Activated CD4-positive, alpha-beta T cell treated with anti-CD3 and anti-CD28 coated beads for 24 hours (primary cell): Measurements from ENCODE around the gene TRIM36.

ENCODE experiments used
- DNase-seq, 2 donors: peaks; one replicate each; pipeline ENCODE4 v3.0.0-alpha.2; 2020; ENCODE audit warnings: low read depth in 2 of 2

TRIM36 gene

GRCh38 chr5:115169487-115170133, at the start of gene TRIM36:
TRIM36 (minus strand) TSS chr5:115169908; CDS start chr5:115169634, 274 bp downstream.
- DNase-seq, result peak; percentile 81 to 90

DNA sequence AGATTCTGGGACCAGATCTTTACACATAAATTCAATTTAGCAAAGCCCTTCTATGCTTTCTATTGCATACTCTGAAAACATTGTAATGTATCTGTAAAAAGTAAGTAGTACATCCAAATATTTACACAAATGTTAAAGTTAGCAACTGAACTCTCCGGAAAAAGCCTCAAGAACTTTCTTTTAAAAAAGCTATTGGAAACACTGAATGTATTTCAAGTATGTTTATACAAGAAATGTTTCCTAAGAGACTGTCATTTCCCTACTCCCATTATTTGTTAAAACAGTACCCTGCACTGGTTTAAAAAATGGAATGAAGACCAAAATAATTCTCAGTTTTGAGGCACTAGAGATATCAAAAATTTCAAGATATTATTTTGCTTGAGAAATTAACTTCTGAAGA, 44.8 kb upstream of the TRIM36 start:
- DNase-seq, result no peak

DNA sequence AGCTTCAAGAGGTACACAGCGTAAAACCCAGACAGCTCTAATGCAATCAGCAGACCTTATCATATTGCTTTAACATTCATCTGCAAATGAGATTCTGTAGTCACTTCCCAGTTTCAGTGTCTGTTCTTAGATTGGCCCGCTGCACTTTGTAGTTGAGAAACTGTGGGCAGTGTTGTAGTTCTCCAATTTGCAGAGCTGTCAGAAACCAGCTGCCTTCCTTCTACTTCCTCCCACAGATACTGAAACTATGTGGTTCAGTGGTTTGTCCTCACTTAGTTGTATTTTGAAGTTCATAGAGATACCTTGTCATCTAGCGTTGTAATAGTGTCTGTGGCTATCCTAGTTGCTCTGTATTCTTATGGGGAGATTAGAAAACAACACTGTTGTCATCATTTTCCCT, 39.6 kb upstream of the TRIM36 start:
- peak; percentile 11 to 21 for DNase-seq

DNA sequence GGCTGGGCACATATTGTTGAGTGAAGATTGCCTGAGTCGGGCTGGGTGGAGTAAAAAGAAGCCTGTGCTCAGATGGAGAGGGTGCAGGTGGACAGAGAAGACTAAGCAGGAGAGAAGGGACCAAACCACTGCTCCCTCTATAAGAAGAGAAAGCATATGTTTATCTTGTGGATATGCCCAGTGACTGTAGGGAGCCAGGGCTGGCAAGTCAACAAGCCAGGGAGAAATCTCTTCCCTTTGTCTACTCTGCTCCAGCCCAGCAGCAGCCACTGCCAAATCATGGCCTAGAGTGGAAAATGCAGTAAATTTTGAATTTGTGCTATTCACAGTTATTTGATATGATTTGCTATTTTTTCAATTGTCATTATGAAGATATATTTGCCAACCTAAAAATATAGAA, 33.2 kb upstream of the TRIM36 start:
- no peak for DNase-seq

DNA sequence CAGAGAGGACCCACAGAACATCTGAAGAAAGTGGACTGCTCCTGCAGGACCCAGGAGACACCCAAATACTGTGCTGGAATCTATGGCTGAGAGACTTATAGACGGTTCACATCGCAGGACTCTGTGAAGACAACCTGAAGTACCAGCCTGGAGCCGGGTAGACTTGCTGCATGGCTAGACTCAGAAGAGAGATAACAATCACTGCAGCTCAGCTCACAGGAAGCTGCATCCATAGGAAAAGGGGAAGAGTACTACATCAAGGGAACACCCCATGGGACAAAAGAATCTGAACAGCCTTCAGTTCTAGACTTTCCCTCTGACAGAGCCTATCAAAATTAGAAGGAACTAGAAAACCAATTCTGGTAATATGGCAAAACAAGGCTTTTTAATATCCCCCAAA, 26.5 kb upstream of the TRIM36 start:
- DNase-seq, result no peak

GRCh38 chr5:115194676-115195075, 25.0 kb upstream of the TRIM36 start:
- no peak for DNase-seq

- DNase-seq, result no peak
Measured at GRCh38 chr5:115193295-115193694, 23.6 kb upstream of the TRIM36 start.

DNA sequence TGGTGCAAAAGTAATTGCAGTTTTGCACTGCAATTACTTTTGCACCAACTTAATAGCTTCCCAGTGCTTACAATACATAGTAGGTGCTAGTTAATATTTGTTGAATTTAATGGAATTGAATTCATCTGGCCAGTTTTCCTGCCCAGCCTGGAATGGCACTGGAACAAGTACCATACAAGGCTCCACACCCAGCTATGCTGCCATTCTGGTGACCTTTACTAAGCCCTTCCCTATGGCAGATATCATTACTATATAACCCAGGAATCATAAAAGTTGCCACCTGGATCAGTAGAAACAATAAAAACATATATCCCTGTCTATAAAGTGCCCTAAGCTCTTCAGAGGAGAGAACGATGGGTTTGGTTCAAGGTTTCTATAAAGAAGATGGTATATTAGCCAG, 22.4 kb upstream of the TRIM36 start:
- no peak for DNase-seq

DNA sequence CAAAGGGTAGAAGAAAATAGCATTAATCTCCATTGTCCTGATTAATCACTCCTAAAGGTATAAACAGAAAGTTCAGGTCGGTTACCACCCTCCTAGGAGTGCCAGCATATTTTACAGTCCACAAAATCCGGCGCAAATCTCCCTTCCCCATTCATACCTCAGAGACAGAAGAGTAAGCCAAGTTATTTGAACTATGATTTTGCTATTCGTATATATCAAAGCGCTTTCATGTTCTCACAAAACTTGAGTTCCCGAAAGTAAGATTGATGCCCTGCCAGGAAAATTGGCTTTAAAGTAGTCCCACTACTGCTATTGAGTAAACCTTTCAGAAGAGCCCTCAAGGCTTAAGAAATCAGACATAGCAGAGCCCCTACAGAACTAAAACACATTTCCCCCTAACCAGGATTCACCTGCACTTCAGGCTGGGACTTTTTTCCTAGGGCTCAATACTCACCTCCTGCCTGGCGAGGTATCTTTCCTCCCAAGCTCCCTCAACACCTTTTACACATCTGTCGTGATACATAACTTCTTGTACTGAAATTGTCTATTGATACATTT, 21.8 kb upstream of the TRIM36 start:
- DNase-seq, result no peak

DNA sequence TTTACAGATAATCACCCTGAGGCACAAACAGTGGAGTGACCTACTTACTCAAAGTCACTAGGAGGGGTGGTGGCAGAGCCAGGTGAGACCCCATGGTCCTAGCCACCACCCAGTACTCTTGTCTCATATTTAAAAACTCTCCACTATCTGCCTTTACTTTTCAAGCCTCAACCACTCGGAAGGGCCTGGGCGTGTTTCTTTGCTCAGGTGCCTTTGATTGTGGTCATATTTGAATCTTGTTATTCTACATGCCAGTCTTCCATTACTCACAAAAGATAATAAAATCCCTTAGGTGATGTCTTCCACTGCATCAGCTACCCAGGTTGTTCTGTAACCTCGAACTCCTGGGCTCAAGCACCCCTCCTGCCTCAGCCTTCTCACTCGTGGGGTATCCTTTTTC, 20.7 kb upstream of the TRIM36 start:
- no peak for DNase-seq

GRCh38 chr5:115189866-115190265, 20.2 kb upstream of the TRIM36 start:
- no peak for DNase-seq

DNA sequence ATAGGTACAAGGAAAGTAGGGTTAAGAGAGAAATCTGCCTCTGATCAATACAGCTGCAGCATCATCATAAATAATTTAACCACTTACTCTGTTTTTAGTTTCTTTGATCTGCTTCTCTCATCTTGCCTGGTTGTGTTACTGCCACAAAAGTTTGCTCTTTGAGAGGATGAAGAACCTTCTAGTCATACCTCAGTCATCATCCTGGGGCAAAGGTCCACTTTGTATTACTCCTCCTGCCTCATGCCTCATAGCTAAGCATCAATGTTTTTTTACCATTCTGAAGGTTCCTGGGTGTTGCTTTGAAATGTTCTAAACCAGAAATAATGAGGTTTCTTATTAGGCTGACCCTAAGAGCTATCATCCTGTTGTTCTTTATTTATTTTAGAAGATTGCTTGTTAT, 17.1 kb upstream of the TRIM36 start:
- DNase-seq, result no peak

DNA sequence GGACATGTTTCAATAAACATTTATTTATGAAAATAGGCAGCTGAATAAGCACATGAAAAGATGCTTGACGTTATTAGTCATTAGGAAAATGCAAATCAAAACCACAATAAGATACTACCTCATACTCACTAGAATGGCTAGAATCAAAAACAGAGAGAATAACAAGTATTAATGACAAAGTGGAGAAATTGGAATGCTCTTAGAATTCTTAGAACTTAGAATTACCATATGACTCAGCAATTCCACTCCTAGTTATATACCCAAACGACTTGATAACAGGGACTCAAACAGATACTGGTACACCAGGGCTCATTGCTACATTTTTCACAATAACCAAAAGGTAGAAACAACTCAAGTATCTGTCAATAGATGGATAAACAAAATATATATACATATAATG, 15.1 kb upstream of the TRIM36 start:
- no peak for DNase-seq

- no peak for DNase-seq
Measured at GRCh38 chr5:115181757-115182156, 12.0 kb upstream of the TRIM36 start.

GRCh38 chr5:115180165-115180709, 10.5 kb upstream of the TRIM36 start:
- no peak for DNase-seq

DNA sequence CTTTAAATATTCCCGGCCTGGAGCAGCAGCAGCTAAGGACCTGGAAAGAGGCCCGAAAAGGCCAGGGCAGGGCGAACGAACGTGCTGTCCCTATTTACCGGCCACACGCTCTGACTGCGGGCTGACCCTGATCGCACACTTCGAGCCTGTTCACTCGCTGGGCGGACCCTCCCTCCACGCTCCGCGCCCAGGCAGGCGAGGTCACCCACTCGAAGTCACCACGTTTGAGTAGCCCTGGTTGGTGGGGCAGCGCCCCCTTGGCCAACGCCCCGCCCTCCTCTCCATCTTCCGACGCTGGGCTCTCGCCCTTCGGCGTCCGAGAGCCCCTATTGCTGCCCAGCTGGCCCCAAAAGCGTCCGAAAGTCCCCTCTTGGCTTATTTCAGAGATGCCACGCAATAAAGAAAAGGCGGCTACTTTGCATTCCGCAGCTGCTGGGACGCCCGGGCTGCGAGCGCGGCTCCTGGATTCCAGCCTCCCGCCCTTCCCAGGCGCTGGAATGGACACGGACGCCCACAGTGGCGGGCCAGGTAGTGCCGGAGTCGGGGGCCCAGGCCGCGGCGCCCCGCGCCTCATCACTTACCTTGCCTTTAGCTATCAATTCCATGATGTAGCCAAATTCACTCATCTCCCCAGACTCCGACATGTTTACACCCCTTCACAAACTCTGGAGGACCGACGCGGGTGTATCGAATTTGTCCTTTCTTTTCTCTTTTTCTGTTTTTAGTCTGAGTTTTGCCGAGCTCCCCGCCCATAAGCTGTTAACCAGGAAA, 9.9 kb upstream of the TRIM36 start:
- no peak for DNase-seq

GRCh38 chr5:115179030-115179393, 9.3 kb upstream of the TRIM36 start:
- no peak for DNase-seq

- no peak for DNase-seq
Measured at GRCh38 chr5:115170929-115171510, 1.3 kb upstream of the TRIM36 start.

GRCh38 chr5:115170134-115170928, 623 bp upstream of the TRIM36 start:
- no peak for DNase-seq

GRCh38 chr5:115168829-115169486, 750 bp downstream of the TRIM36 start:
- DNase-seq, result no peak

DNA sequence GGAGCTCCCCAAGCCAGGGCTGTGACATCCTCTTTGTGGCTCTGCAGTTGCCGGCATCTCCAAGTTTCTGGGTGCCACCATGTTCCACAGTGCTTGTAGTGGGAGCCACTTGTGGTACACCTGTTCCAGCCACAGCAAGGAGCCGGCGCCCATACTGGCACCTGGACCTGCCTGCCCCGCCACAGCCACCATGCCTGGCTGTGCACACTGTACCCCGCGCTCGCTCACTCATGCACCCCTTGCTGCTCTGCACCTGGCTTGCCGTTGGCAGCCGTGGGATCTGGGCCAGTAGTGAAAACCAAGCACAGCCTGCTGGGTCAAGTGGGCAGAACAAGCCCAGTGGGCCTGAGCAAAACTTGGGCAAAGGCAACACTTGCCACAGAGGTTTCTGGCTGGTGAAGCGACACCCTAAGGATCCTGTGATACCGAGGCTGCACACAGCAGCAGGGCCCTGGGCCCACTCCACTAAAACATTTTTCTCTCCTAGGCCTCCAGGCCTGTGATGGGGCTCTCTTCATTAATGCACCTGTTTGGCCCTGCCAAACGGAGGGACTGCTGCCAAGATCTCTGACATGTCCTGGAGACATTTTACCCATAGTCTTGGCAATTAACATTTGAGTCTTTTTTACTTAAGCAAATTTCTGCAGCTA, 2.8 kb downstream of the TRIM36 start:
- DNase-seq, result no peak
